ENCODE data around the gene PDZD2. TPM values are rescaled to one million over a fixed set of nuclear protein-coding genes. Genes with fewer than 3 reads are reported as not detected.

The PDZD2 gene
- total and polyA plus RNA-seq, 2 experiments from 2014 or later, result 8.3 to 16.9 TPM

DNA sequence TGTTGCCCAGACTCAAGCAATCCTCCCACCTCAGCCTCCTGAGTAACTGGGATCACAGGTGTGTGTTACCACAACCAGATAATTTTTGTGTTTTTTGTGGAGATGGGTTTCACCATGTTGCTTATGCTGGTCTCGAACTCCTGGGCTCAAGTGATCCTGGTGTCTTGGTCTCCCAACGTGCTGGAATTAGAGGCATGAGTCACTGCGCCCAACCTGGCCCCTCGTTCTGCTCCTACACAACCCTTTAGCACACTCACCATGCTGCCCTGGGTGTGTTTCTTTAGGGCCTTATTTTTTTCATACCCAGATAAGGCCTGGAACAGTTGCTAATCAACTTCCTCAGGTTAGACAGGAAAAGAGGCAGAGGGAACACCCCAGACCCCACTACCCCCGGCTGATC lies 2.6 kb downstream of the PDZD2 start:
- peaks cover 4% of the 10 kb centered on the region for H3K27me3 Mint-ChIP-seq (ENCODE audit: insufficient read depth, low read depth, poor library complexity)
- H3K9me2 ChIP-seq (ENCODE audit: insufficient read depth), result no peaks in the 10 kb centered on the region
- H3K36me3 Mint-ChIP-seq (ENCODE audit: low read depth), result no peaks in the 10 kb centered on the region
- peaks cover 17% of the 10 kb centered on the region for H3K27me3 ChIP-seq (ENCODE audit: insufficient read depth)
- ATAC-seq (no peak), DNase-seq (ENCODE audit: low spot score) (no peak)
- no peak overlapping the region for H2AFZ ChIP-seq
- H4K20me1 ChIP-seq (replicated peaks; ENCODE audit: insufficient read depth), result peaks cover 9% of the 10 kb centered on the region; the same call in 1 of the 2 replicates
- H3F3A ChIP-seq (replicated peaks; ENCODE audit: low read depth), result peaks cover 6% of the 10 kb centered on the region; the same call in 1 of the 2 replicates
- H3K36me3 ChIP-seq (ENCODE audit: insufficient read depth), result no peaks in the 10 kb centered on the region
- no peaks in the 10 kb centered on the region for H3K9me3 Mint-ChIP-seq
- peaks cover 24% of the 10 kb centered on the region for H3K4me1 ChIP-seq (ENCODE audit: insufficient read depth)
- no peak overlapping the region for H3K27ac ChIP-seq (ENCODE audit: low read depth)
- no peak overlapping the region for H3K4me2 ChIP-seq
- no peak overlapping the region for H3K4me3 Mint-ChIP-seq
- H3K27ac Mint-ChIP-seq, result no peak overlapping the region
- peaks cover 16% of the 10 kb centered on the region; the same call in 2 of the 3 replicates for H3K4me1 Mint-ChIP-seq
- TF ChIP-seq STAT1 (IDR thresholded peaks at IDR 0.05; ENCODE audit: unreplicated experiment) (no peak), POLR2AphosphoS5 (IDR thresholded peaks at IDR 0.05; ENCODE audit: low read depth) (no peak), ZNF331 (CRISPR knock-in tag; IDR thresholded peaks at IDR 0.05; ENCODE audit: low read depth) (no peak), EZH2 (IDR thresholded peaks at IDR 0.05; ENCODE audit: low read depth, unreplicated experiment) (no peak), EZH2phosphoT487 (IDR thresholded peaks at IDR 0.05; ENCODE audit: unreplicated experiment) (no peak), JUNB (IDR thresholded peaks at IDR 0.05; ENCODE audit: unreplicated experiment) (no peak), CREB1 (CRISPR knock-in tag; IDR thresholded peaks at IDR 0.05; ENCODE audit: low read depth) (no peak), NANOG (IDR thresholded peaks at IDR 0.05; ENCODE audit: borderline replicate concordance) (no peak), ZNF114 (CRISPR knock-in tag; IDR thresholded peaks at IDR 0.05) (no peak)
- TF ChIP-seq, protein P1, sequence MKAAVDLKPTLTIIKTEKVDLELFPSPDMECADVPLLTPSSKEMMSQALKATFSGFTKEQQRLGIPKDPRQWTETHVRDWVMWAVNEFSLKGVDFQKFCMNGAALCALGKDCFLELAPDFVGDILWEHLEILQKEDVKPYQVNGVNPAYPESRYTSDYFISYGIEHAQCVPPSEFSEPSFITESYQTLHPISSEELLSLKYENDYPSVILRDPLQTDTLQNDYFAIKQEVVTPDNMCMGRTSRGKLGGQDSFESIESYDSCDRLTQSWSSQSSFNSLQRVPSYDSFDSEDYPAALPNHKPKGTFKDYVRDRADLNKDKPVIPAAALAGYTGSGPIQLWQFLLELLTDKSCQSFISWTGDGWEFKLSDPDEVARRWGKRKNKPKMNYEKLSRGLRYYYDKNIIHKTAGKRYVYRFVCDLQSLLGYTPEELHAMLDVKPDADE (IDR thresholded peaks at IDR 0.05), result no peak
- TF ChIP-seq, protein P2, sequence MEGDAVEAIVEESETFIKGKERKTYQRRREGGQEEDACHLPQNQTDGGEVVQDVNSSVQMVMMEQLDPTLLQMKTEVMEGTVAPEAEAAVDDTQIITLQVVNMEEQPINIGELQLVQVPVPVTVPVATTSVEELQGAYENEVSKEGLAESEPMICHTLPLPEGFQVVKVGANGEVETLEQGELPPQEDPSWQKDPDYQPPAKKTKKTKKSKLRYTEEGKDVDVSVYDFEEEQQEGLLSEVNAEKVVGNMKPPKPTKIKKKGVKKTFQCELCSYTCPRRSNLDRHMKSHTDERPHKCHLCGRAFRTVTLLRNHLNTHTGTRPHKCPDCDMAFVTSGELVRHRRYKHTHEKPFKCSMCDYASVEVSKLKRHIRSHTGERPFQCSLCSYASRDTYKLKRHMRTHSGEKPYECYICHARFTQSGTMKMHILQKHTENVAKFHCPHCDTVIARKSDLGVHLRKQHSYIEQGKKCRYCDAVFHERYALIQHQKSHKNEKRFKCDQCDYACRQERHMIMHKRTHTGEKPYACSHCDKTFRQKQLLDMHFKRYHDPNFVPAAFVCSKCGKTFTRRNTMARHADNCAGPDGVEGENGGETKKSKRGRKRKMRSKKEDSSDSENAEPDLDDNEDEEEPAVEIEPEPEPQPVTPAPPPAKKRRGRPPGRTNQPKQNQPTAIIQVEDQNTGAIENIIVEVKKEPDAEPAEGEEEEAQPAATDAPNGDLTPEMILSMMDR (conservative IDR thresholded peaks at IDR 0.05; ENCODE audit: low read depth in 2 of 2), result no peak
- TF ChIP-seq, protein P3, sequence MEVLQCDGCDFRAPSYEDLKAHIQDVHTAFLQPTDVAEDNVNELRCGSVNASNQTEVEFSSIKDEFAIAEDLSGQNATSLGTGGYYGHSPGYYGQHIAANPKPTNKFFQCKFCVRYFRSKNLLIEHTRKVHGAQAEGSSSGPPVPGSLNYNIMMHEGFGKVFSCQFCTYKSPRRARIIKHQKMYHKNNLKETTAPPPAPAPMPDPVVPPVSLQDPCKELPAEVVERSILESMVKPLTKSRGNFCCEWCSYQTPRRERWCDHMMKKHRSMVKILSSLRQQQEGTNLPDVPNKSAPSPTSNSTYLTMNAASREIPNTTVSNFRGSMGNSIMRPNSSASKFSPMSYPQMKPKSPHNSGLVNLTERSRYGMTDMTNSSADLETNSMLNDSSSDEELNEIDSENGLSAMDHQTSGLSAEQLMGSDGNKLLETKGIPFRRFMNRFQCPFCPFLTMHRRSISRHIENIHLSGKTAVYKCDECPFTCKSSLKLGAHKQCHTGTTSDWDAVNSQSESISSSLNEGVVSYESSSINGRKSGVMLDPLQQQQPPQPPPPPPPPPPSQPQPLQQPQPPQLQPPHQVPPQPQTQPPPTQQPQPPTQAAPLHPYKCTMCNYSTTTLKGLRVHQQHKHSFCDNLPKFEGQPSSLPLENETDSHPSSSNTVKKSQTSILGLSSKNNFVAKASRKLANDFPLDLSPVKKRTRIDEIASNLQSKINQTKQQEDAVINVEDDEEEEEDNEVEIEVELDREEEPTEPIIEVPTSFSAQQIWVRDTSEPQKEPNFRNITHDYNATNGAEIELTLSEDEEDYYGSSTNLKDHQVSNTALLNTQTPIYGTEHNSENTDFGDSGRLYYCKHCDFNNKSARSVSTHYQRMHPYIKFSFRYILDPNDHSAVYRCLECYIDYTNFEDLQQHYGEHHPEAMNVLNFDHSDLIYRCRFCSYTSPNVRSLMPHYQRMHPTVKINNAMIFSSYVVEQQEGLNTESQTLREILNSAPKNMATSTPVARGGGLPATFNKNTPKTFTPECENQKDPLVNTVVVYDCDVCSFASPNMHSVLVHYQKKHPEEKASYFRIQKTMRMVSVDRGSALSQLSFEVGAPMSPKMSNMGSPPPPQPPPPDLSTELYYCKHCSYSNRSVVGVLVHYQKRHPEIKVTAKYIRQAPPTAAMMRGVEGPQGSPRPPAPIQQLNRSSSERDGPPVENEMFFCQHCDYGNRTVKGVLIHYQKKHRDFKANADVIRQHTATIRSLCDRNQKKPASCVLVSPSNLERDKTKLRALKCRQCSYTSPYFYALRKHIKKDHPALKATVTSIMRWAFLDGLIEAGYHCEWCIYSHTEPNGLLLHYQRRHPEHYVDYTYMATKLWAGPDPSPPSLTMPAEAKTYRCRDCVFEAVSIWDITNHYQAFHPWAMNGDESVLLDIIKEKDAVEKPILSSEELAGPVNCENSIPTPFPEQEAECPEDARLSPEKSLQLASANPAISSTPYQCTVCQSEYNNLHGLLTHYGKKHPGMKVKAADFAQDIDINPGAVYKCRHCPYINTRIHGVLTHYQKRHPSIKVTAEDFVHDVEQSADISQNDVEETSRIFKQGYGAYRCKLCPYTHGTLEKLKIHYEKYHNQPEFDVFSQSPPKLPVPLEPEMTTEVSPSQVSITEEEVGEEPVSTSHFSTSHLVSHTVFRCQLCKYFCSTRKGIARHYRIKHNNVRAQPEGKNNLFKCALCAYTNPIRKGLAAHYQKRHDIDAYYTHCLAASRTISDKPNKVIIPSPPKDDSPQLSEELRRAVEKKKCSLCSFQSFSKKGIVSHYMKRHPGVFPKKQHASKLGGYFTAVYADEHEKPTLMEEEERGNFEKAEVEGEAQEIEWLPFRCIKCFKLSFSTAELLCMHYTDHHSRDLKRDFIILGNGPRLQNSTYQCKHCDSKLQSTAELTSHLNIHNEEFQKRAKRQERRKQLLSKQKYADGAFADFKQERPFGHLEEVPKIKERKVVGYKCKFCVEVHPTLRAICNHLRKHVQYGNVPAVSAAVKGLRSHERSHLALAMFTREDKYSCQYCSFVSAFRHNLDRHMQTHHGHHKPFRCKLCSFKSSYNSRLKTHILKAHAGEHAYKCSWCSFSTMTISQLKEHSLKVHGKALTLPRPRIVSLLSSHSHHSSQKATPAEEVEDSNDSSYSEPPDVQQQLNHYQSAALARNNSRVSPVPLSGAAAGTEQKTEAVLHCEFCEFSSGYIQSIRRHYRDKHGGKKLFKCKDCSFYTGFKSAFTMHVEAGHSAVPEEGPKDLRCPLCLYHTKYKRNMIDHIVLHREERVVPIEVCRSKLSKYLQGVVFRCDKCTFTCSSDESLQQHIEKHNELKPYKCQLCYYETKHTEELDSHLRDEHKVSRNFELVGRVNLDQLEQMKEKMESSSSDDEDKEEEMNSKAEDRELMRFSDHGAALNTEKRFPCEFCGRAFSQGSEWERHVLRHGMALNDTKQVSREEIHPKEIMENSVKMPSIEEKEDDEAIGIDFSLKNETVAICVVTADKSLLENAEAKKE (CRISPR knock-in tag; IDR thresholded peaks at IDR 0.05), result no peak
- TF ChIP-seq, protein P4, sequence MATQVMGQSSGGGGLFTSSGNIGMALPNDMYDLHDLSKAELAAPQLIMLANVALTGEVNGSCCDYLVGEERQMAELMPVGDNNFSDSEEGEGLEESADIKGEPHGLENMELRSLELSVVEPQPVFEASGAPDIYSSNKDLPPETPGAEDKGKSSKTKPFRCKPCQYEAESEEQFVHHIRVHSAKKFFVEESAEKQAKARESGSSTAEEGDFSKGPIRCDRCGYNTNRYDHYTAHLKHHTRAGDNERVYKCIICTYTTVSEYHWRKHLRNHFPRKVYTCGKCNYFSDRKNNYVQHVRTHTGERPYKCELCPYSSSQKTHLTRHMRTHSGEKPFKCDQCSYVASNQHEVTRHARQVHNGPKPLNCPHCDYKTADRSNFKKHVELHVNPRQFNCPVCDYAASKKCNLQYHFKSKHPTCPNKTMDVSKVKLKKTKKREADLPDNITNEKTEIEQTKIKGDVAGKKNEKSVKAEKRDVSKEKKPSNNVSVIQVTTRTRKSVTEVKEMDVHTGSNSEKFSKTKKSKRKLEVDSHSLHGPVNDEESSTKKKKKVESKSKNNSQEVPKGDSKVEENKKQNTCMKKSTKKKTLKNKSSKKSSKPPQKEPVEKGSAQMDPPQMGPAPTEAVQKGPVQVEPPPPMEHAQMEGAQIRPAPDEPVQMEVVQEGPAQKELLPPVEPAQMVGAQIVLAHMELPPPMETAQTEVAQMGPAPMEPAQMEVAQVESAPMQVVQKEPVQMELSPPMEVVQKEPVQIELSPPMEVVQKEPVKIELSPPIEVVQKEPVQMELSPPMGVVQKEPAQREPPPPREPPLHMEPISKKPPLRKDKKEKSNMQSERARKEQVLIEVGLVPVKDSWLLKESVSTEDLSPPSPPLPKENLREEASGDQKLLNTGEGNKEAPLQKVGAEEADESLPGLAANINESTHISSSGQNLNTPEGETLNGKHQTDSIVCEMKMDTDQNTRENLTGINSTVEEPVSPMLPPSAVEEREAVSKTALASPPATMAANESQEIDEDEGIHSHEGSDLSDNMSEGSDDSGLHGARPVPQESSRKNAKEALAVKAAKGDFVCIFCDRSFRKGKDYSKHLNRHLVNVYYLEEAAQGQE (IDR thresholded peaks at IDR 0.05; ENCODE audit: unreplicated experiment), result no peak
- no peaks in the 10 kb centered on the region; the same call in 1 of the 2 replicates for H3K79me2 ChIP-seq (replicated peaks; ENCODE audit: insufficient read depth)
- H3K4me3 ChIP-seq, result no peak overlapping the region

Data from GM23338 (cell line).